Mucosa of rectum (tissue), 2 donors: ENCODE results near the gene SDHC.
"Not testable (repeated sequence)": the region's sequence is repeated elsewhere in the genome, so short reads cannot be mapped to it uniquely, and the experiment has no call there.

Experiments
- H3K27ac ChIP-seq, 2 donors: one replicate each; pipeline ENCODE4 v1.7.0; 2013; ENCODE audit warnings: inconsistent platforms in 2 of 2, low read depth in 2 of 2, low read length in 2 of 2
- H3K27me3 ChIP-seq, 2 donors: one replicate each; pipeline ENCODE4 v1.7.0; 2013; ENCODE audit warnings: low read length in 2 of 2; ENCODE audit not compliant: control insufficient read depth in 2 of 2, insufficient read depth in 2 of 2
- H3K36me3 ChIP-seq, 2 donors: one replicate each; pipeline ENCODE4 v1.7.0; 2013; ENCODE audit warnings: low read length in 2 of 2; ENCODE audit not compliant: control insufficient read depth in 2 of 2, insufficient read depth in 2 of 2
- H3K4me1 ChIP-seq, 2 donors: one replicate each; pipeline ENCODE4 v1.7.0; 2013; ENCODE audit warnings: low read length in 2 of 2, mild to moderate bottlenecking in 1 of 2; ENCODE audit not compliant: control insufficient read depth in 2 of 2, insufficient read depth in 2 of 2
- H3K4me3 ChIP-seq, 2 donors: one replicate each; pipeline ENCODE4 v1.7.0; 2013; ENCODE audit warnings: low read length in 2 of 2
- H3K9ac ChIP-seq, 2 donors: one replicate each; pipeline ENCODE4 v1.7.0; 2013; ENCODE audit warnings: low read length in 2 of 2, low read depth in 1 of 2, mild to moderate bottlenecking in 1 of 2
- H3K9me3 ChIP-seq, 2 donors: one replicate each; pipeline ENCODE4 v1.7.0; 2013; ENCODE audit warnings: low read length in 2 of 2; ENCODE audit not compliant: control insufficient read depth in 2 of 2
- donor health status: healthy.
- donor health status: Normal muscosa, but diverticular disease.

SDHC gene

DNA sequence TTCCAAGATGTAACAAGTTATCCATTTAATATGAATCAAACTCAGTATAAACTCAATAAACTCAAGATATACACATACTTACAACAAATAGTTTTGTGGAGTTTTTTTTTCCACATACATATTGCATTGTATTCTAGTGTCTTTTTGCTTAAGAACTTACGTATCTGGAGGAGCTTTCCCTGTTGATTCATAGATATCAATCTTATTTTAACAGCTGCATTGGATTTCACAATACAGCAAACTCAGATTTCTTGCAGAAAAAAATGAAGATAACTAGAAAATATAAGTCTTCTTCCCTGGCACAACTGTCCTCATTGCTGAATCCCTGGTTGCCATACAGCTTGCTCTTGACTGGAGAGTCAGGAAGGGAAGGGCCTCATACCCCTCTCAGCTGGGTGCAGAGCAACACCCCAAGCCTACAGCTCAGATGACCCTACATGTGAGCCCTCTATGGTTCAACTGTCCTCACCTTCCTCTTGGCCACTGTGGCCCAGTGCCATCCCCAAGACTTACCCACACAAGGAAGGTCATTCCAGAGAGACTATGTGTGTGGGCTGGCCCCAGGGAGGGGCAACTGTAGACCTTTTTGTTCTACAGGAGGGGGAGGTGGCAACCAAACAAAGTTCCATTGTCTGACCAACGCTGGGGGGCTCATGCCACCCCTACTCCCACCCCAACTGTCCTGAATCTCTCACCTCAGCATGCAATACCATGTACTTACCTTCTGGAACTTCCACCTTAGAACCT lies 6.1 kb upstream of the SDHC start:
- no peak overlapping the region for H3K27ac ChIP-seq
- no peaks in the 10 kb centered on the region for H3K9me3 ChIP-seq

GRCh38 chr1:161309868-161310267 lies 4.3 kb upstream of the SDHC start, which contains the start of gene MPZ:
Gene MPZ, minus strand, starts transcription at chr1:161309968. Its CDS starts 63 bp downstream, at chr1:161309905.
- peaks cover 13 to 16% of the 10 kb centered on the region in 2 donors for H3K4me1 ChIP-seq
- H3K27ac ChIP-seq: no peak within 1 kb of the TSS
- H3K4me3 ChIP-seq: no peak within 1 kb of the TSS
- H3K9me3 ChIP-seq: no peaks in the 10 kb centered on the region
- peaks cover 0 to 5% of the 10 kb centered on the region in 2 donors for H3K27me3 ChIP-seq
- H3K36me3 ChIP-seq: no peaks in the 10 kb centered on the region
- H3K9ac ChIP-seq: no peak within 1 kb of the TSS

More for the DNA sequence above, 6.1 kb upstream of the SDHC start:
- Histone ChIP-seq H3K27me3 (peaks cover 0 to 5% of the 10 kb centered on the region in 2 donors), H3K4me3 (no peak overlapping the region), H3K36me3 (no peaks in the 10 kb centered on the region), H3K9ac (no peak overlapping the region), H3K4me1 (peaks cover 11 to 12% of the 10 kb centered on the region in 2 donors)

GRCh38 chr1:161311595-161312181 lies 2.5 kb upstream of the SDHC start:
- Histone ChIP-seq H3K9ac (no peak overlapping the region), H3K4me1 (peaks cover 6 to 13% of the 10 kb centered on the region in 2 donors), H3K9me3 (no peaks in the 10 kb centered on the region), H3K27me3 (peaks cover 0 to 5% of the 10 kb centered on the region in 2 donors), H3K27ac (no peak overlapping the region), H3K36me3 (no peaks in the 10 kb centered on the region), H3K4me3 (no peak overlapping the region)

GRCh38 chr1:161313554-161314200 lies 504 bp upstream of the SDHC start:
- H3K36me3 ChIP-seq: peaks cover 0 to 3% of the 10 kb centered on the region in 2 donors
- no peaks in the 10 kb centered on the region for H3K9me3 ChIP-seq
- H3K27me3 ChIP-seq: peaks cover 0 to 5% of the 10 kb centered on the region in 2 donors
- peak overlapping the region; percentile 92 to 93 for H3K27ac ChIP-seq
- H3K4me1 ChIP-seq: peaks cover 6 to 10% of the 10 kb centered on the region in 2 donors
- peak overlapping the region; percentile 97 to 98 for H3K9ac ChIP-seq
- H3K4me3 ChIP-seq: peak overlapping the region; percentile 92 to 98

DNA sequence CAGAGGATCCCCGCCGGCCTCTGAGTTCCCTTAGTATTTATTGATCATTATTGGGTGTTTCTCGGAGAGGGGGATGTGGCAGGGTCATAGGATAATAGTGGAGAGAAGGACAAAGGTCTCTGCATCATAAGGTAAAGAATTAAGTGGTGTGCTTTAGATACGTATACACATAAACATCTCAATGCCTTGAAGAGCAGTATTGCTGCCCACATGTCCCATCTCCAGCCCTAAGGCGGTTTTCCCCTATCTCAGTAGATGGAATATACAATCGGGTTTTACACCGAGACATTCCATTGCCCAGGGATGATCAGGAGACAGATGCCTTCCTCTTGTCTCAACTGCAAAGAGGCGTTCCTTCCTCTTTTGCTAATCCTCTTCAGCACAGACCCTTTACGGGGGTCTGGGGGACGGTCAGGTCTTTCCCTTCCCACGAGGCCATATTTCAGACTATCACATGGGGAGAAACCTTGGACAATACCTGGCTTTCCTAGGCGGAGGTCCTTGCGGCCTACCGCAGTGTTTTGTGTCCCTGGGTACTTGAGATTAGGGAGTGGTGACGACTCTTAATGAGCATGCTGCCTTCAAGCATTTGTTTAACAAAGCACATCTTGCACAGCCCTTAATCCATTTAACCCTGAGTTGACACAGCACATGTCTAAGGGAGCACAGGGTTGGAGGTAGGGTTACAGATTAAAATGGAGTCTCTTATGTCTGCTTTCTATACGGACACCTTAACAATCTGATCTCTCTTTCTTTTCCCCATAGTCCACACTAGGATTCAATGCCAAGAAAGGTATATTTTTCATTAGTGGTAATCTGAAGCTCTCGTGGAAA lies 1.9 kb downstream of the SDHC start:
- H3K27ac ChIP-seq, H3K36me3 ChIP-seq, H3K9me3 ChIP-seq, H3K4me3 ChIP-seq, H3K27me3 ChIP-seq, H3K9ac ChIP-seq: not testable (repeated sequence)
- peaks cover 6 to 10% of the 10 kb centered on the region in 2 donors for H3K4me1 ChIP-seq

- no peaks in the 10 kb centered on the region for H3K4me1 ChIP-seq
- no peak overlapping the region for H3K9ac ChIP-seq
- no peak overlapping the region for H3K27ac ChIP-seq
- H3K36me3 ChIP-seq: peaks cover 9 to 24% of the 10 kb centered on the region in 2 donors
- H3K27me3 ChIP-seq: no peaks in the 10 kb centered on the region
- H3K4me3 ChIP-seq: no peak overlapping the region
- H3K9me3 ChIP-seq: no peaks in the 10 kb centered on the region
These were observed 9.8 kb downstream of the SDHC start for GRCh38 chr1:161324020-161324419.

- Histone ChIP-seq H3K27me3 (no peaks in the 10 kb centered on the region), H3K9me3 (no peaks in the 10 kb centered on the region), H3K4me1 (no peaks in the 10 kb centered on the region), H3K4me3 (no peak overlapping the region), H3K9ac (no peak overlapping the region), H3K36me3 (peaks cover 57 to 67% of the 10 kb centered on the region in 2 donors), H3K27ac (no peak overlapping the region)
These were observed 16.2 kb downstream of the SDHC start for GRCh38 chr1:161330346-161330745.

- Histone ChIP-seq H3K4me3 (no peak overlapping the region), H3K36me3 (peaks cover 63 to 67% of the 10 kb centered on the region in 2 donors), H3K27ac (no peak overlapping the region), H3K9ac (no peak overlapping the region), H3K27me3 (no peaks in the 10 kb centered on the region), H3K9me3 (no peaks in the 10 kb centered on the region), H3K4me1 (no peaks in the 10 kb centered on the region)
These were observed 19.0 kb downstream of the SDHC start for GRCh38 chr1:161333166-161333565.

DNA sequence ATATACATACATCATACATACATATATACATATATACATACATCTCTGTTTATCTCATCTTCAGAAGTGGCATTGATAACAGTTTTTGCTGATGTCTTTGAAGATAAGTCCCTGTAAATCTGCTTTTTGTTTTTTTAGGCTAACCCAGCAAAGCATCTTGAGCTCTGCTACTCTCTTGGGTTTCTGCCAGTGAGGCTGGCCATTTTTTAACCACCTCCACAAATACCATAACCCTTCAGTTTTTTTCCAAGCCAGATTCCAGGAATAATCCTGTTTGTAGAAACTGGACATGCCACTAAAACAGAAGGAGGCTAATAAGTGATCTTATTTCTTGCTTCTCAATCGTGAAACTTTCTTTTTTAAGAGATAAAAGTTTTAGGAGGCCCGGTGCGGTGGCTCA lies 21.6 kb downstream of the SDHC start:
- H3K27ac ChIP-seq: no peak overlapping the region
- no peak overlapping the region for H3K4me3 ChIP-seq
- peaks cover 46% of the 10 kb centered on the region in 2 donors for H3K36me3 ChIP-seq
- H3K9ac ChIP-seq: no peak overlapping the region
- H3K4me1 ChIP-seq: no peaks in the 10 kb centered on the region
- no peaks in the 10 kb centered on the region for H3K9me3 ChIP-seq
- H3K27me3 ChIP-seq: no peaks in the 10 kb centered on the region
